SK-N-SH treated with all-trans-retinoic acid at 6 μM for 48 hours (cell line): ENCODE results near the gene CCDC117.
"Not testable (repeated sequence)": the region's sequence is repeated elsewhere in the genome, so short reads cannot be mapped to it uniquely, and the experiment has no call there.

ENCODE experiments used
- ATAC-seq: fragments of 200-7000 bp; cut with Tn5 transposase; 3 replicates; pipeline ENCODE4 v1.9.1; 2020; ENCODE audit warnings: mild to moderate bottlenecking, moderate library complexity
- ARNTL ChIP-seq: fragments of 450-650 bp; formaldehyde crosslinking; IDR thresholded peaks from 2 replicates; pipeline ENCODE4 v1.5.0; 2020; ENCODE audit warnings: low read depth, mild to moderate bottlenecking, moderate library complexity, borderline replicate concordance
- BACH2 ChIP-seq: fragments of 250-450 bp; sonication (Bioruptor Pico); IDR thresholded peaks from 2 replicates; pipeline ENCODE4 v1.9.0; 2021; ENCODE audit warnings: mild to moderate bottlenecking, borderline replicate concordance
- CSDC2 ChIP-seq: fragments of 250-450 bp; sonication (Bioruptor Pico); IDR thresholded peaks from 2 replicates; pipeline ENCODE4 v1.5.0; 2020; ENCODE audit warnings: mild to moderate bottlenecking, moderate library complexity
- ESRRG ChIP-seq: fragments of 250-450 bp; sonication (Bioruptor Pico); IDR thresholded peaks from 2 replicates; pipeline ENCODE4 v1.6.1; 2021; ENCODE audit warnings: mild to moderate bottlenecking
- GLIS3 ChIP-seq: fragments of 250-450 bp; sonication (Bioruptor Pico); IDR thresholded peaks from 2 replicates; pipeline ENCODE4 v1.5.0; 2020; ENCODE audit warnings: mild to moderate bottlenecking, moderate library complexity
- ISL1 ChIP-seq: fragments of 250-450 bp; sonication (Bioruptor Pico); IDR thresholded peaks from 2 replicates; pipeline ENCODE4 v2.1.2; 2022; ENCODE audit warnings: mild to moderate bottlenecking, moderate library complexity
- OSR1 ChIP-seq: fragments of 250-450 bp; sonication (Bioruptor Pico); IDR thresholded peaks from 2 replicates; pipeline ENCODE4 v1.8.0; 2022; ENCODE audit warnings: moderate library complexity, mild to moderate bottlenecking, inconsistent platforms
- PPARA ChIP-seq: fragments of 250-450 bp; sonication (Bioruptor Pico); IDR thresholded peaks from 2 replicates; pipeline ENCODE4 v1.5.0; 2020; ENCODE audit warnings: mild to moderate bottlenecking, borderline replicate concordance
- RARB ChIP-seq: fragments of 250-450 bp; sonication (Bioruptor Pico); IDR thresholded peaks from 2 replicates; pipeline ENCODE4 v1.8.0; 2021; ENCODE audit warnings: mild to moderate bottlenecking, moderate library complexity
- SNAI2 ChIP-seq: fragments of 250-450 bp; sonication (Bioruptor Pico); IDR thresholded peaks from 2 replicates; pipeline ENCODE4 v1.5.0; 2020; ENCODE audit warnings: mild to moderate bottlenecking, moderate library complexity
- TCF4 ChIP-seq: fragments of 250-450 bp; sonication (Bioruptor Pico); IDR thresholded peaks from 2 replicates; pipeline ENCODE4 v1.8.0; 2021; ENCODE audit warnings: mild to moderate bottlenecking, moderate library complexity, borderline replicate concordance
- TOX ChIP-seq: fragments of 250-450 bp; sonication (Bioruptor Pico); IDR thresholded peaks from 2 replicates; pipeline ENCODE4 v1.8.0; 2021; ENCODE audit warnings: mild to moderate bottlenecking, moderate library complexity, borderline replicate concordance
- ZC3H10 ChIP-seq: fragments of 250-450 bp; sonication (Bioruptor Pico); IDR thresholded peaks from 2 replicates; pipeline ENCODE4 v1.5.1; 2021; ENCODE audit warnings: mild to moderate bottlenecking, moderate library complexity
- ZFP3 ChIP-seq: fragments of 250-450 bp; sonication (Bioruptor Pico); IDR thresholded peaks from 2 replicates; pipeline ENCODE4 v1.5.0; 2020; ENCODE audit warnings: mild to moderate bottlenecking, moderate library complexity
- ZFP30 ChIP-seq: fragments of 450-650 bp; formaldehyde crosslinking; IDR thresholded peaks from 2 replicates; pipeline ENCODE4 v1.5.0; 2022; ENCODE audit warnings: mild to moderate bottlenecking, moderate library complexity
- ZNF565 ChIP-seq: fragments of 450-650 bp; formaldehyde crosslinking; conservative IDR thresholded peaks from 2 replicates; pipeline ENCODE4 v1.5.0; 2020; ENCODE audit warnings: low read depth, mild to moderate bottlenecking, moderate library complexity
- ZNF70 ChIP-seq: fragments of 450-650 bp; formaldehyde crosslinking; IDR thresholded peaks from 2 replicates; pipeline ENCODE4 v1.5.0; 2020; ENCODE audit warnings: mild to moderate bottlenecking, moderate library complexity
- ZNF8 ChIP-seq: fragments of 450-650 bp; formaldehyde crosslinking; IDR thresholded peaks from 2 replicates; pipeline ENCODE4 v1.5.0; 2020; ENCODE audit warnings: mild to moderate bottlenecking, moderate library complexity
- TF ChIP-seq, protein P1 (sequence below): fragments of 250-450 bp; sonication (Bioruptor Pico); IDR thresholded peaks from 2 replicates; pipeline ENCODE4 v1.5.0; 2020; ENCODE audit warnings: mild to moderate bottlenecking, moderate library complexity
- TF ChIP-seq, protein P2 (sequence below): fragments of 250-450 bp; sonication (Bioruptor Pico); IDR thresholded peaks from 2 replicates; pipeline ENCODE4 v1.5.1; 2020; ENCODE audit warnings: low read depth, mild to moderate bottlenecking, moderate library complexity
- TF ChIP-seq, protein P3 (sequence below): fragments of 250-450 bp; sonication (Bioruptor Pico); IDR thresholded peaks from 2 replicates; pipeline ENCODE4 v1.8.0; 2020; ENCODE audit warnings: mild to moderate bottlenecking, moderate library complexity, borderline replicate concordance
- TF ChIP-seq, protein P4 (sequence below): fragments of 250-450 bp; sonication (Bioruptor Pico); IDR thresholded peaks from 2 replicates; pipeline ENCODE4 v1.5.1; 2021; ENCODE audit warnings: mild to moderate bottlenecking, moderate library complexity

The CCDC117 gene

DNA sequence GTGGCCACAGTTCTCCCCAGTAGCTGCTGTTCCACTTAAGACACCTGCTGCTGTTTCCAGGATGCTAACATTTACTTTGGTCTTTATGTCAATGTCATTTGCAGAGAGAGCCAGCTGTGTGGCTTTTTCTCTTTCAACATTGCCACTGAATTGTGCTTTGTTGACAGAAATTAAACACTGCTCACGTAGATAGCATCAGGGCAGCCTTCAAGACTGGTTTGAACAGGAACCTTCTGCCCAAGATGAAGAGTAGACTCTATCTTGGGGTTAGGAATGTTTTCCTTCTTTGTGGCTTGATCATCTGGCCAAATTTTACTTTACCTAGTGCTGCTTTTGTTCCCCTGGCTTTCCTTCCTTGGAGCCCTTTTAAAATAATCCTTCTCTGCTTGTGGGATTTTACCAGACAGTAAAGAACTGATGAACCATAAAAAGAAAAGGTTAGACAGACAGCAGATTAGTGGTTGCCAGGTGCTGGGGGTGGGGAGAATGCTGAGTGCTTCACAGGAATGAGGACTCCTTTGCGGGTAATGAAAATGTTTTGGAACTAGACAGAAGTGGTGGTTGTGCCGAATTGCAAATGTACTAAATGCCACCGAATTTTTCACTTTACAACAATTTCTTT is 50.5 kb downstream of the CCDC117 start:
- TF ChIP-seq ARNTL (CRISPR knock-in tag) (no peak), ZNF70 (CRISPR knock-in tag) (no peak), ZFP3 (CRISPR knock-in tag) (no peak), ZC3H10 (CRISPR knock-in tag) (no peak), TOX (no peak), BACH2 (CRISPR knock-in tag) (no peak), GLIS3 (CRISPR knock-in tag) (no peak), TCF4 (CRISPR knock-in tag) (no peak), ZFP30 (CRISPR knock-in tag) (no peak), SNAI2 (CRISPR knock-in tag) (no peak), ZNF565 (no peak)
- TF ChIP-seq, protein P1, sequence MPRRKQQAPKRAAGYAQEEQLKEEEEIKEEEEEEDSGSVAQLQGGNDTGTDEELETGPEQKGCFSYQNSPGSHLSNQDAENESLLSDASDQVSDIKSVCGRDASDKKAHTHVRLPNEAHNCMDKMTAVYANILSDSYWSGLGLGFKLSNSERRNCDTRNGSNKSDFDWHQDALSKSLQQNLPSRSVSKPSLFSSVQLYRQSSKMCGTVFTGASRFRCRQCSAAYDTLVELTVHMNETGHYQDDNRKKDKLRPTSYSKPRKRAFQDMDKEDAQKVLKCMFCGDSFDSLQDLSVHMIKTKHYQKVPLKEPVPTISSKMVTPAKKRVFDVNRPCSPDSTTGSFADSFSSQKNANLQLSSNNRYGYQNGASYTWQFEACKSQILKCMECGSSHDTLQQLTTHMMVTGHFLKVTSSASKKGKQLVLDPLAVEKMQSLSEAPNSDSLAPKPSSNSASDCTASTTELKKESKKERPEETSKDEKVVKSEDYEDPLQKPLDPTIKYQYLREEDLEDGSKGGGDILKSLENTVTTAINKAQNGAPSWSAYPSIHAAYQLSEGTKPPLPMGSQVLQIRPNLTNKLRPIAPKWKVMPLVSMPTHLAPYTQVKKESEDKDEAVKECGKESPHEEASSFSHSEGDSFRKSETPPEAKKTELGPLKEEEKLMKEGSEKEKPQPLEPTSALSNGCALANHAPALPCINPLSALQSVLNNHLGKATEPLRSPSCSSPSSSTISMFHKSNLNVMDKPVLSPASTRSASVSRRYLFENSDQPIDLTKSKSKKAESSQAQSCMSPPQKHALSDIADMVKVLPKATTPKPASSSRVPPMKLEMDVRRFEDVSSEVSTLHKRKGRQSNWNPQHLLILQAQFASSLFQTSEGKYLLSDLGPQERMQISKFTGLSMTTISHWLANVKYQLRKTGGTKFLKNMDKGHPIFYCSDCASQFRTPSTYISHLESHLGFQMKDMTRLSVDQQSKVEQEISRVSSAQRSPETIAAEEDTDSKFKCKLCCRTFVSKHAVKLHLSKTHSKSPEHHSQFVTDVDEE = no peak
- TF ChIP-seq, protein P2, sequence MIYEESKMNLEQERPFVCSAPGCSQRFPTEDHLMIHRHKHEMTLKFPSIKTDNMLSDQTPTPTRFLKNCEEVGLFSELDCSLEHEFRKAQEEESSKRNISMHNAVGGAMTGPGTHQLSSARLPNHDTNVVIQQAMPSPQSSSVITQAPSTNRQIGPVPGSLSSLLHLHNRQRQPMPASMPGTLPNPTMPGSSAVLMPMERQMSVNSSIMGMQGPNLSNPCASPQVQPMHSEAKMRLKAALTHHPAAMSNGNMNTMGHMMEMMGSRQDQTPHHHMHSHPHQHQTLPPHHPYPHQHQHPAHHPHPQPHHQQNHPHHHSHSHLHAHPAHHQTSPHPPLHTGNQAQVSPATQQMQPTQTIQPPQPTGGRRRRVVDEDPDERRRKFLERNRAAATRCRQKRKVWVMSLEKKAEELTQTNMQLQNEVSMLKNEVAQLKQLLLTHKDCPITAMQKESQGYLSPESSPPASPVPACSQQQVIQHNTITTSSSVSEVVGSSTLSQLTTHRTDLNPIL (CRISPR knock-in tag) = no peak
- TF ChIP-seq, protein P3, sequence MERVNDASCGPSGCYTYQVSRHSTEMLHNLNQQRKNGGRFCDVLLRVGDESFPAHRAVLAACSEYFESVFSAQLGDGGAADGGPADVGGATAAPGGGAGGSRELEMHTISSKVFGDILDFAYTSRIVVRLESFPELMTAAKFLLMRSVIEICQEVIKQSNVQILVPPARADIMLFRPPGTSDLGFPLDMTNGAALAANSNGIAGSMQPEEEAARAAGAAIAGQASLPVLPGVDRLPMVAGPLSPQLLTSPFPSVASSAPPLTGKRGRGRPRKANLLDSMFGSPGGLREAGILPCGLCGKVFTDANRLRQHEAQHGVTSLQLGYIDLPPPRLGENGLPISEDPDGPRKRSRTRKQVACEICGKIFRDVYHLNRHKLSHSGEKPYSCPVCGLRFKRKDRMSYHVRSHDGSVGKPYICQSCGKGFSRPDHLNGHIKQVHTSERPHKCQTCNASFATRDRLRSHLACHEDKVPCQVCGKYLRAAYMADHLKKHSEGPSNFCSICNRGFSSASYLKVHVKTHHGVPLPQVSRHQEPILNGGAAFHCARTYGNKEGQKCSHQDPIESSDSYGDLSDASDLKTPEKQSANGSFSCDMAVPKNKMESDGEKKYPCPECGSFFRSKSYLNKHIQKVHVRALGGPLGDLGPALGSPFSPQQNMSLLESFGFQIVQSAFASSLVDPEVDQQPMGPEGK (CRISPR knock-in tag) = no peak
- TF ChIP-seq, all 23 proteins: peak for 0
- ATAC-seq = no peak

DNA sequence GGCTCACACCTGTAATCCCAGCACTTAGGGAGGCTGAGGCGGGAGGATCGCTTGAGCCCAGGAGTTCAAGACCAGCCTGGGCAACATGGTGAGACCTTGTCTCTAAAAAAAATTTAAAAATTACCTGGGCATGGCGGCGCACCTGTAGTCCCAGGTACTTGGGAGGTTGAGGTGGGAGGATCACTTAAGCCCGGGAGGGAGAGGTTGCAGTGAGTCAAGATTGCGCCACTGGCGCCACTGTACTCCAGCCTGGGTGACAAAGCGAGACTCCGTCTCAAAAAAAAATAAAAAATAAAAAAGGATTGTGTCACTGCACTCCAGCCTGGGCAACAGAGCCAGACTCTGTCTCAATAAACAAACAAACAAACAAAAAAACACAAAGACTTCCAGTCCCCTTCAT is 52.0 kb downstream of the CCDC117 start:
- ATAC-seq = not testable (repeated sequence)

DNA sequence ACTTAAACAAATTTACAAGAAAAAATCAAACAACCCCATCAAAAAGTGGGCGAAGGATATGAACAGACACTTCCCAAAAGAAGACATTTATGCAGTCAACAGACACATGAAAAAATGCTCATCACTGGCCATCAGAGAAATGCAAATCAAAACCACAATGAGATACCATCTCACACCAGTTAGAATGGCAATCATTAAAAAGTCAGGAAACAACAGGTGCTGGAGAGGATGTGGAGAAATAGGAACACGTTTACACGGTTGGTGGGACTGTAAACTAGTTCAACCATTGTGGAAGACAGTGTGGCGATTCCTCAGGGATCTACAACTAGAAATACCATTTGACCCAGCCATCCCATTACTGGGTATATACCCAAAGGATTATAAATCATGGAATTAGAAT is 53.9 kb downstream of the CCDC117 start:
- ATAC-seq = not testable (repeated sequence)

DNA sequence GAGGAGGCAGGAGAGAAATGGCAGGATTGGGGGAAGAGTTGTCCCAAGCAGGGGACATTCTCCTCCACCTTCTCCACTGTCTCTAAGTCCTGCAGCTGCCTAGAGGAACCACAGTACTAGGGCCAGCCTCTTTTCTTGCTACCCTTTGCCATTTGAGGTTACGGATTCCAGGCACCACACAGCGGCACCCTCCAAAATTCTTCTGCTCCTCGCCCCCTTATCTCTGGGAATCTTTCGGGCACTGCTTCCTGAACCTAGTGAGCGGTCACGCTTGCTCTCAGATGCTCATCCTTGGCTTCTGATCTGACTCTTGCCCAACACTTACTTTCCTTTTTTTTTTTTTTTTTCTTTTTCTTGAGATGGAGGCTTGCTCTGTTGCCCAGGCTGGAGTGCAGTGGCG is 54.4 kb downstream of the CCDC117 start:
- TF ChIP-seq RARB = no peak
- TF ChIP-seq, protein P3 (CRISPR knock-in tag) = no peak
- TF ChIP-seq, protein P4, sequence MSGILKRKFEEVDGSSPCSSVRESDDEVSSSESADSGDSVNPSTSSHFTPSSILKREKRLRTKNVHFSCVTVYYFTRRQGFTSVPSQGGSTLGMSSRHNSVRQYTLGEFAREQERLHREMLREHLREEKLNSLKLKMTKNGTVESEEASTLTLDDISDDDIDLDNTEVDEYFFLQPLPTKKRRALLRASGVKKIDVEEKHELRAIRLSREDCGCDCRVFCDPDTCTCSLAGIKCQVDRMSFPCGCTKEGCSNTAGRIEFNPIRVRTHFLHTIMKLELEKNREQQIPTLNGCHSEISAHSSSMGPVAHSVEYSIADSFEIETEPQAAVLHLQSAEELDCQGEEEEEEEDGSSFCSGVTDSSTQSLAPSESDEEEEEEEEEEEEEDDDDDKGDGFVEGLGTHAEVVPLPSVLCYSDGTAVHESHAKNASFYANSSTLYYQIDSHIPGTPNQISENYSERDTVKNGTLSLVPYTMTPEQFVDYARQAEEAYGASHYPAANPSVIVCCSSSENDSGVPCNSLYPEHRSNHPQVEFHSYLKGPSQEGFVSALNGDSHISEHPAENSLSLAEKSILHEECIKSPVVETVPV = no peak
- no peak for TF ChIP-seq TOX
- TF ChIP-seq ZNF565 = no peak
- no peak for TF ChIP-seq ESRRG (CRISPR knock-in tag)
- TF ChIP-seq TCF4 (CRISPR knock-in tag) = no peak
- TF ChIP-seq ZNF70 (CRISPR knock-in tag) = no peak
- TF ChIP-seq ZNF8 = no peak
- TF ChIP-seq ISL1 (CRISPR knock-in tag) = no peak
- no peak for TF ChIP-seq BACH2 (CRISPR knock-in tag)
- TF ChIP-seq, protein P2 (CRISPR knock-in tag) = no peak
- TF ChIP-seq PPARA = no peak
- no peak for TF ChIP-seq OSR1 (CRISPR knock-in tag)
- no peak for TF ChIP-seq CSDC2 (CRISPR knock-in tag)
- TF ChIP-seq GLIS3 (CRISPR knock-in tag) = no peak
- TF ChIP-seq ZFP3 (CRISPR knock-in tag) = no peak

More for the DNA sequence above, 54.4 kb downstream of the CCDC117 start:
- no peak for ATAC-seq
